ENCODE results near the gene RGS17. TPM values are rescaled to one million over a fixed set of nuclear protein-coding genes. Genes with fewer than 3 reads are reported as not detected.

Gene RGS17
- total RNA-seq, 1 donor: 38.1 TPM

DNA sequence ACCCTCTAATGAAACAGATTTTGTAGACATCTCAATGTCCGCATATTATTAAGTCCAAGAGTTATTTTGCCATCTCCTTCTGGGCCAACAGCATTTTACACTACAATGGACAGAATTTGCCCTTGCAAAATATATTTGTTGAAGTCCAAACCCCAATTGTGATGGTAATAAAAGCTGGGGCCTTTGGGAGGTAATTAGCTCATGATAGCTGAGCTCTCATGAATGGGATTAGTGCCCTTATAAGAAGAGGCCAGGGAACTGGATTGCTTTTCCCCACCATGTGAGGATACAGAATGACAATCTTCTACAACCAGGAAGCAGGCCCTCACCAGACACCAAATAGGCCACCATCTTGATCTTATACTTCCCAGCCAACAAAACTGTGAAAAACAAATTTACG lies 83.7 kb downstream of the RGS17 start:
- TF ChIP-seq, protein P1, sequence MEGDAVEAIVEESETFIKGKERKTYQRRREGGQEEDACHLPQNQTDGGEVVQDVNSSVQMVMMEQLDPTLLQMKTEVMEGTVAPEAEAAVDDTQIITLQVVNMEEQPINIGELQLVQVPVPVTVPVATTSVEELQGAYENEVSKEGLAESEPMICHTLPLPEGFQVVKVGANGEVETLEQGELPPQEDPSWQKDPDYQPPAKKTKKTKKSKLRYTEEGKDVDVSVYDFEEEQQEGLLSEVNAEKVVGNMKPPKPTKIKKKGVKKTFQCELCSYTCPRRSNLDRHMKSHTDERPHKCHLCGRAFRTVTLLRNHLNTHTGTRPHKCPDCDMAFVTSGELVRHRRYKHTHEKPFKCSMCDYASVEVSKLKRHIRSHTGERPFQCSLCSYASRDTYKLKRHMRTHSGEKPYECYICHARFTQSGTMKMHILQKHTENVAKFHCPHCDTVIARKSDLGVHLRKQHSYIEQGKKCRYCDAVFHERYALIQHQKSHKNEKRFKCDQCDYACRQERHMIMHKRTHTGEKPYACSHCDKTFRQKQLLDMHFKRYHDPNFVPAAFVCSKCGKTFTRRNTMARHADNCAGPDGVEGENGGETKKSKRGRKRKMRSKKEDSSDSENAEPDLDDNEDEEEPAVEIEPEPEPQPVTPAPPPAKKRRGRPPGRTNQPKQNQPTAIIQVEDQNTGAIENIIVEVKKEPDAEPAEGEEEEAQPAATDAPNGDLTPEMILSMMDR (IDR thresholded peaks at IDR 0.05; ENCODE audit: insufficient read depth, low read length): no peak
- no peak for DNase-seq (ENCODE audit: low read depth)
- H3K4me3 ChIP-seq (ENCODE audit: low read depth, low read length): no peak overlapping the region

- DNase-seq (ENCODE audit: low read depth): no peak
- no peak overlapping the region for H3K4me3 ChIP-seq (ENCODE audit: low read depth, low read length)
- TF ChIP-seq, protein P1 (IDR thresholded peaks at IDR 0.05; ENCODE audit: insufficient read depth, low read length): no peak
Measured at GRCh38 chr6:153045271-153045670, 85.8 kb downstream of the RGS17 start.

GRCh38 chr6:153044295-153044694 lies 86.8 kb downstream of the RGS17 start:
- no peak for DNase-seq (ENCODE audit: low read depth)
- TF ChIP-seq, protein P1 (IDR thresholded peaks at IDR 0.05; ENCODE audit: insufficient read depth, low read length): no peak
- no peak overlapping the region for H3K4me3 ChIP-seq (ENCODE audit: low read depth, low read length)

- no peak for DNase-seq (ENCODE audit: low read depth)
- H3K4me3 ChIP-seq (ENCODE audit: low read depth, low read length): no peak overlapping the region
- TF ChIP-seq, protein P1 (IDR thresholded peaks at IDR 0.05; ENCODE audit: insufficient read depth, low read length): no peak
Measured at GRCh38 chr6:153043719-153044118, 87.4 kb downstream of the RGS17 start.

DNA sequence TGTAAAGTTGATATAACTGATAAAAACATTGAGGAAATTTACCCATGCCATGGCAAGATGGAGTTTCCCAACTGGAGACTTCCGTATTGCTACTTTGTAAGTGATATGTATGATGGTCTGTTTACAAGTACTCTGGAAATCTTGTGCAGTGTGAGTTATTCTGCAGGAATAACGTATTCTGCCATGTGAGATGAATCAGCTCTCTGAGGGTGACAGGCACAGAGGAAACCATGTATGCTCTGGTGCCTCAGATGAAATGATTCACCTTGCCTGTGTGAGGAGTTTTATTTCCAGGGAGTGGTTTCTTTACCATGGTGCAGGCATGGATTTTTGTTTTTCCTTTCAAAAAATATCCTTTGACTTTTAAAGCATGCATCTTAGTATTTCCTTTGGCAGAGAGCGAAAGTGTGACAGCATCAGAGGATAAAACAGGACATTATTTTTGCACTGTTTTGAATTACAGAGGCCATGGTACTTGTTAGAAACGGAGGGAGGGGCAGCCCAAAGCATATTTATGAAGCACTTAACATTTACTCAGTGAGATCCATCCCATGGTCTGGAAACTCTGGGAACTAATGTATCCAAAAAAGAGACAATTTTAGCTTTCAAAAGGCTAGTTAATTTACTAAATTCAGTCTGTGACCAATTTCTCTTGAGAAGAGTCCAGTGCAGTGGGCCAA lies 92.6 kb downstream of the RGS17 start:
- peak overlapping the region; percentile 3 for H3K4me3 ChIP-seq (ENCODE audit: low read depth, low read length)
- DNase-seq (ENCODE audit: low read depth): peak; percentile 74
- TF ChIP-seq, protein P1 (IDR thresholded peaks at IDR 0.05; ENCODE audit: insufficient read depth, low read length): no peak

- TF ChIP-seq, protein P1 (IDR thresholded peaks at IDR 0.05; ENCODE audit: insufficient read depth, low read length): no peak
- no peak for DNase-seq (ENCODE audit: low read depth)
- H3K4me3 ChIP-seq (ENCODE audit: low read depth, low read length): no peak overlapping the region
Measured at GRCh38 chr6:153034139-153034538, 96.9 kb downstream of the RGS17 start.
